ENCODE results near the gene STX8.

DNA sequence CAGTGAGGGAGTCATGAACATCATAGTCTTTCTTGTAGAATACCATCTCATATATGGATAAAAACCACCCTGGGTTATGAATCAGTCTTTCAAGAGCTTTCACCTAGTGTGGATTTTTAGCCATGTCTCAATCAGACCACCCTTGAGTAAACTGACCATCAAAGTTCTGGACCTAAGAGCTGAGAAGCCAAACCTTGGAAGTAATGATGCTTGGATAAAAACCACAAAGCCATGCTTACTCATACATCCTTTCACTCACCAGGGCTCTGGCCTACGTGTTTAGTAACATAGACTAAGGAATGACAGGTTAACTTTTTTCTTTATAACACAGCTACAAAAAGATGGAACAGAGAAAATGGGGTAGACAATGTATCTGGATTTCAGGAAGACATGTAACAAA is 167.2 kb downstream of the STX8 start:
- TF ChIP-seq FOSL2 (IDR thresholded peaks at IDR 0.05; ENCODE audit: borderline replicate concordance, low read depth) (no peak), CTCF (IDR thresholded peaks at IDR 0.05) (no peak), POLR2AphosphoS5 (IDR thresholded peaks at IDR 0.05; ENCODE audit: low read depth, low read length) (no peak), EP300 (IDR thresholded peaks at IDR 0.05; ENCODE audit: borderline replicate concordance in 1 of 2, low read depth in 1 of 2, low read length in 1 of 2) (no peak), TAF1 (IDR thresholded peaks at IDR 0.05; ENCODE audit: borderline replicate concordance, low read depth, low read length) (no peak), NFIC (IDR thresholded peaks at IDR 0.05; ENCODE audit: borderline replicate concordance) (no peak), RFX5 (IDR thresholded peaks at IDR 0.05; ENCODE audit: low read length) (no peak), GATA2 (CRISPR knock-in tag; IDR thresholded peaks at IDR 0.05) (no peak), RCOR1 (IDR thresholded peaks at IDR 0.05; ENCODE audit: low read length) (no peak), ELF1 (IDR thresholded peaks at IDR 0.05) (no peak), YY1 (IDR thresholded peaks at IDR 0.05; ENCODE audit: low read depth) (no peak)
- TF ChIP-seq, protein P1, sequence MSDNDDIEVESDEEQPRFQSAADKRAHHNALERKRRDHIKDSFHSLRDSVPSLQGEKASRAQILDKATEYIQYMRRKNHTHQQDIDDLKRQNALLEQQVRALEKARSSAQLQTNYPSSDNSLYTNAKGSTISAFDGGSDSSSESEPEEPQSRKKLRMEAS (IDR thresholded peaks at IDR 0.05; ENCODE audit: low read depth): no peak

Data from SK-N-SH (cell line).